ENCODE results near the gene HSD3B1. TPM values are rescaled to one million over a fixed set of nuclear protein-coding genes. Genes with fewer than 3 reads are reported as not detected.
"Not testable (repeated sequence)": the region's sequence is repeated elsewhere in the genome, so short reads cannot be mapped to it uniquely, and the experiment has no call there.

The HSD3B1 gene
- total RNA-seq, 1 experiment from 2014 or later, result not detected

DNA sequence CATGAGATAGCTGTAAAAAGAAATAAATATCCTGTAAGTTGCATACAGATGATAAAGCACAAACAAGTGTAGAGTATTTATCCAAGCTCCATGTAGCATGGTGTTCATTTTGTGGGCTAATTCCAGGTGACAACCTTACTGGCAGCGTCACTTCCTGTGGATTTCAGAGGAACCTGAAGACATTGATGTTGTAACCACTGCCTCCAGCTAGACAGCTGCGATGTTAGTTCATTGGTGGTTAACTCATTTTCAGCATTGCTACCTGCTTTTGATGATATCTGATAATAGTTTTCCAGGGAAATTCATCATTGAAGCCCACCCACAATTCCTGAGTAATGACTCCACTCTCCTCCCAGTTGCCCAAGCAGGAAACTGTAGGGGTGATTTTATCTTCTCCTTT is 3.0 kb downstream of the HSD3B1 start:
- Histone ChIP-seq H3K27me3 (ENCODE audit: low read length) (no peaks in the 10 kb centered on the region), H3K4me2 (ENCODE audit: low read depth, low read length, poor library complexity, severe bottlenecking) (no peak overlapping the region), H3K79me2 (ENCODE audit: low read length) (no peaks in the 10 kb centered on the region), H3K4me3 (ENCODE audit: low read length) (no peak overlapping the region), H3K27ac (ENCODE audit: low read length) (no peak overlapping the region), H3K4me1 (ENCODE audit: low read length) (no peaks in the 10 kb centered on the region), H4K20me1 (ENCODE audit: insufficient read depth, low read depth, low read length) (no peaks in the 10 kb centered on the region), H3K9ac (ENCODE audit: low read length) (no peak overlapping the region), H3K9me3 (ENCODE audit: low read length) (no peaks in the 10 kb centered on the region), H3K9me2 (replicated peaks; ENCODE audit: insufficient read depth, low read length) (no peaks in the 10 kb centered on the region), H2AFZ (ENCODE audit: low read length) (no peak overlapping the region), H3K36me3 (ENCODE audit: insufficient read depth, low read length) (no peaks in the 10 kb centered on the region)
- no peak for DNase-seq

DNA sequence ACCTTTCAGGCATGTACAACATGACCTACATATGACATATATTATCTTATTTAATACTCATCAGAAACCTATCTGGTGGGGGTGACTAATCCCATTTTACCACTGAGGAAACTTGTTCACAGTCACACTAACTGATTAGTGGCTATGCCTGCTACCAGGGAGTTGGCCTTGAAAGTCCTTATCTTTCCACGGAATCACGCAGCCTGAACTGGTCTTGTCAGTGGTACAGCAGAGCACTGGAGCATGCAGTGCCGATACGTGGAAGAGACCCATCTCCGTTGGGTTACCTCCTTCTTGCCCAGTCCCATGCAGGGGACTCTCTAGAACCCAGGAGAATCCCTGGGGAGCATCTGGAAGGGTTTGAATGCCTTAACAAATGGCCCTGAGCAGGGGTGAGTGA is 8.2 kb downstream of the HSD3B1 start:
- no peak overlapping the region for H3K27ac ChIP-seq (ENCODE audit: low read length)
- no peaks in the 10 kb centered on the region for H3K4me1 ChIP-seq (ENCODE audit: low read length)
- H3K36me3 ChIP-seq (ENCODE audit: insufficient read depth, low read length), result no peaks in the 10 kb centered on the region
- no peak overlapping the region for H3K9ac ChIP-seq (ENCODE audit: low read length)
- no peaks in the 10 kb centered on the region for H3K27me3 ChIP-seq (ENCODE audit: low read length)
- H3K9me2 ChIP-seq (replicated peaks; ENCODE audit: insufficient read depth, low read length), result no peaks in the 10 kb centered on the region
- H3K9me3 ChIP-seq (ENCODE audit: low read length), result no peaks in the 10 kb centered on the region
- H3K4me2 ChIP-seq (ENCODE audit: low read depth, low read length, poor library complexity, severe bottlenecking), result no peak overlapping the region
- no peak for DNase-seq
- H4K20me1 ChIP-seq (ENCODE audit: insufficient read depth, low read depth, low read length), result no peaks in the 10 kb centered on the region
- H3K79me2 ChIP-seq (ENCODE audit: low read length), result no peaks in the 10 kb centered on the region
- no peak overlapping the region for H3K4me3 ChIP-seq (ENCODE audit: low read length)
- H2AFZ ChIP-seq (ENCODE audit: low read length), result no peak overlapping the region

DNA sequence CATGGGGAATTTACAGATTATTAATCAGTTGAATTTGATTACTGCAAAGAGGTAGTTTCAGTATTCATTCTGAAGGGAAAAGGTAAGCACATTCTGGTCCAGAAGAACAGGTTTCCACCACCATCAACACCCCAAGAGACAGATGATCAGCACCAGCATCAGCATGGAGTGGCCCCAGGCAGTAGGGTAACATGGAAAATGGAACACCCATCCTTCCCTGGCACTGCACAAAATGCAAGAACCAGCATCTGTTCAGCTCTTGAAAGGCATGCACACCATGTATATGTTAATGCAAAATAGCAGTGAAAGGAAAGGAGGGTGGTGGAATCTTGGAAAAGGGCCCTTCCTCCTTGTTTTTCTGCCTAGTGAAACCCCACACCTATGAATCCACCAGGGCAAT is 9.2 kb downstream of the HSD3B1 start:
- Histone ChIP-seq H3K27me3 (ENCODE audit: low read length) (no peaks in the 10 kb centered on the region), H2AFZ (ENCODE audit: low read length) (no peak overlapping the region), H3K9ac (ENCODE audit: low read length) (no peak overlapping the region), H4K20me1 (ENCODE audit: insufficient read depth, low read depth, low read length) (no peaks in the 10 kb centered on the region), H3K9me2 (replicated peaks; ENCODE audit: insufficient read depth, low read length) (no peaks in the 10 kb centered on the region), H3K79me2 (ENCODE audit: low read length) (no peaks in the 10 kb centered on the region), H3K27ac (ENCODE audit: low read length) (no peak overlapping the region), H3K4me1 (ENCODE audit: low read length) (no peaks in the 10 kb centered on the region), H3K4me3 (ENCODE audit: low read length) (no peak overlapping the region), H3K9me3 (ENCODE audit: low read length) (no peaks in the 10 kb centered on the region), H3K4me2 (ENCODE audit: low read depth, low read length, poor library complexity, severe bottlenecking) (no peak overlapping the region), H3K36me3 (ENCODE audit: insufficient read depth, low read length) (no peaks in the 10 kb centered on the region)
- DNase-seq, result no peak

GRCh38 chr1:119516680-119517079 is 9.7 kb downstream of the HSD3B1 start:
- no peaks in the 10 kb centered on the region for H3K9me3 ChIP-seq (ENCODE audit: low read length)
- no peak overlapping the region for H3K4me3 ChIP-seq (ENCODE audit: low read length)
- H3K4me1 ChIP-seq (ENCODE audit: low read length), result no peaks in the 10 kb centered on the region
- H4K20me1 ChIP-seq (ENCODE audit: insufficient read depth, low read depth, low read length), result no peaks in the 10 kb centered on the region
- H3K27me3 ChIP-seq (ENCODE audit: low read length), result no peaks in the 10 kb centered on the region
- H3K36me3 ChIP-seq (ENCODE audit: insufficient read depth, low read length), result no peaks in the 10 kb centered on the region
- DNase-seq, result no peak
- no peaks in the 10 kb centered on the region for H3K9me2 ChIP-seq (replicated peaks; ENCODE audit: insufficient read depth, low read length)
- no peak overlapping the region for H3K4me2 ChIP-seq (ENCODE audit: low read depth, low read length, poor library complexity, severe bottlenecking)
- H3K27ac ChIP-seq (ENCODE audit: low read length), result no peak overlapping the region
- H3K9ac ChIP-seq (ENCODE audit: low read length), result no peak overlapping the region
- H3K79me2 ChIP-seq (ENCODE audit: low read length), result no peaks in the 10 kb centered on the region
- no peak overlapping the region for H2AFZ ChIP-seq (ENCODE audit: low read length)

- not testable (repeated sequence) for H3K79me2 ChIP-seq (ENCODE audit: low read length); H3K4me1 ChIP-seq (ENCODE audit: low read length); H3K4me2 ChIP-seq (ENCODE audit: low read depth, low read length, poor library complexity, severe bottlenecking); H3K27ac ChIP-seq (ENCODE audit: low read length); H4K20me1 ChIP-seq (ENCODE audit: insufficient read depth, low read depth, low read length); H3K36me3 ChIP-seq (ENCODE audit: insufficient read depth, low read length); H3K9ac ChIP-seq (ENCODE audit: low read length); H3K4me3 ChIP-seq (ENCODE audit: low read length); H3K9me2 ChIP-seq (replicated peaks; ENCODE audit: insufficient read depth, low read length); H3K9me3 ChIP-seq (ENCODE audit: low read length); H3K27me3 ChIP-seq (ENCODE audit: low read length); DNase-seq; H2AFZ ChIP-seq (ENCODE audit: low read length)
These were observed 10.7 kb downstream of the HSD3B1 start for GRCh38 chr1:119517667-119518066.

DNA sequence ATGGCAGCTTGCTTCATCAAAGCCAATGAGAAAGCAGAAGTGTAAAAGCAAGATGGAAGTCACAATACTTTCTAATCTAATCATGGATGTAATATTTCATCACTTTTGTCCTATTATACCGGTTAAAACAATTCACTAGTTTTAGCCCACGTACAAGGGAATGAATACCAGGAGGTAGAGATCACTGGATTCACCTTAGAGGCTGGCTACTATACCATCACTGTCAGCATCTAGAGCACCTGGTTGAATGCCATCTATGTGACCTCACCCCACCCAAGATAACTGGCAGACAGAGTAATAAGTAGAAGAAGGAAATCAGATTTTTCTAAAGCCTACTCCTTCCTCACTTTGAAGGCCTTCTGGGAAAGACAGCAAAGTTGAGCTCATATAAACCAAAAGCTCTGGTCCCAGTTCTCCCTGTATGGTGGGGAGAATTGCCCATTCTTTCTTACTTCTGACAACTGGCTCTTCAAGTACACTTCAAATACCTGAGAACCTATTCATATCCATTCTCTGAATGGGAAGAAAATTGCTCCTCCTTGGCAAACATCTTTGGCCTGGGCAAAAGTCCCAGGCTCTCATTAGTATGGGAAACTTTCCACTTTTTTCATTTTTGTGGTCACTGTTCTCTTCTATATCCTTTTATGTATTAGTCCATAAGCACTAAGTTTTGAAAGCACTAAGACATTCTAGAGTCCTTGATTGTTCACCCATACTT is 24.8 kb downstream of the HSD3B1 start:
- H3K9me2 ChIP-seq (replicated peaks; ENCODE audit: insufficient read depth, low read length), result no peaks in the 10 kb centered on the region
- no peak overlapping the region for H3K9ac ChIP-seq (ENCODE audit: low read length)
- H3K36me3 ChIP-seq (ENCODE audit: insufficient read depth, low read length), result no peaks in the 10 kb centered on the region
- no peak for DNase-seq
- H3K4me2 ChIP-seq (ENCODE audit: low read depth, low read length, poor library complexity, severe bottlenecking), result no peak overlapping the region
- H3K4me1 ChIP-seq (ENCODE audit: low read length), result no peaks in the 10 kb centered on the region
- no peaks in the 10 kb centered on the region for H4K20me1 ChIP-seq (ENCODE audit: insufficient read depth, low read depth, low read length)
- H3K4me3 ChIP-seq (ENCODE audit: low read length), result no peak overlapping the region
- H2AFZ ChIP-seq (ENCODE audit: low read length), result no peak overlapping the region
- H3K79me2 ChIP-seq (ENCODE audit: low read length), result no peaks in the 10 kb centered on the region
- H3K27ac ChIP-seq (ENCODE audit: low read length), result no peak overlapping the region
- no peaks in the 10 kb centered on the region for H3K9me3 ChIP-seq (ENCODE audit: low read length)
- H3K27me3 ChIP-seq (ENCODE audit: low read length), result no peaks in the 10 kb centered on the region

- Histone ChIP-seq H3K4me2 (ENCODE audit: low read depth, low read length, poor library complexity, severe bottlenecking) (no peak overlapping the region), H3K9me3 (ENCODE audit: low read length) (no peaks in the 10 kb centered on the region), H4K20me1 (ENCODE audit: insufficient read depth, low read depth, low read length) (no peaks in the 10 kb centered on the region), H3K4me1 (ENCODE audit: low read length) (no peaks in the 10 kb centered on the region), H3K27ac (ENCODE audit: low read length) (no peak overlapping the region), H3K9ac (ENCODE audit: low read length) (no peak overlapping the region), H3K79me2 (ENCODE audit: low read length) (no peaks in the 10 kb centered on the region), H3K9me2 (replicated peaks; ENCODE audit: insufficient read depth, low read length) (no peaks in the 10 kb centered on the region), H3K4me3 (ENCODE audit: low read length) (no peak overlapping the region), H3K36me3 (ENCODE audit: insufficient read depth, low read length) (no peaks in the 10 kb centered on the region), H3K27me3 (ENCODE audit: low read length) (no peaks in the 10 kb centered on the region), H2AFZ (ENCODE audit: low read length) (no peak overlapping the region)
- DNase-seq, result no peak
These were observed 25.4 kb downstream of the HSD3B1 start for GRCh38 chr1:119532324-119532910.

GRCh38 chr1:119535381-119535780 is 28.4 kb downstream of the HSD3B1 start:
- Histone ChIP-seq H3K4me2 (ENCODE audit: low read depth, low read length, poor library complexity, severe bottlenecking) (no peak overlapping the region), H3K9me2 (replicated peaks; ENCODE audit: insufficient read depth, low read length) (no peaks in the 10 kb centered on the region), H3K9ac (ENCODE audit: low read length) (no peak overlapping the region), H4K20me1 (ENCODE audit: insufficient read depth, low read depth, low read length) (no peaks in the 10 kb centered on the region), H3K4me1 (ENCODE audit: low read length) (no peaks in the 10 kb centered on the region), H3K4me3 (ENCODE audit: low read length) (no peak overlapping the region), H3K36me3 (ENCODE audit: insufficient read depth, low read length) (no peaks in the 10 kb centered on the region), H3K27me3 (ENCODE audit: low read length) (no peaks in the 10 kb centered on the region), H3K27ac (ENCODE audit: low read length) (no peak overlapping the region), H3K9me3 (ENCODE audit: low read length) (no peaks in the 10 kb centered on the region), H2AFZ (ENCODE audit: low read length) (no peak overlapping the region), H3K79me2 (ENCODE audit: low read length) (no peaks in the 10 kb centered on the region)
- no peak for DNase-seq
